ENCODE data around the gene PTGIS.

PTGIS gene

GRCh38 chr20:49496553-49497397 is 71.2 kb downstream of the PTGIS start:
- no peak for DNase-seq (ENCODE audit: low read depth in 2 of 2)

- DNase-seq (ENCODE audit: low read depth in 2 of 2): no peak
Measured at GRCh38 chr20:49496043-49496442, 71.9 kb downstream of the PTGIS start.

GRCh38 chr20:49490689-49491088 is 77.2 kb downstream of the PTGIS start:
- DNase-seq (ENCODE audit: low read depth in 2 of 2): no peak

- no peak for DNase-seq (ENCODE audit: low read depth in 2 of 2)
Measured at GRCh38 chr20:49489688-49490087, 78.2 kb downstream of the PTGIS start.

GRCh38 chr20:49486064-49486463 is 81.9 kb downstream of the PTGIS start:
- DNase-seq (ENCODE audit: low read depth in 2 of 2): no peak

- no peak for DNase-seq (ENCODE audit: low read depth in 2 of 2)
Measured at GRCh38 chr20:49485563-49485962, 82.4 kb downstream of the PTGIS start.

GRCh38 chr20:49484180-49485140 is 83.5 kb downstream of the PTGIS start:
- peak in 1 of 2 donors; percentile 27 for DNase-seq (ENCODE audit: low read depth in 2 of 2)

GRCh38 chr20:49483696-49484123 is 84.2 kb downstream of the PTGIS start:
- DNase-seq (ENCODE audit: low read depth in 2 of 2): no peak

GRCh38 chr20:49483018-49483695 is 84.8 kb downstream of the PTGIS start:
- DNase-seq (ENCODE audit: low read depth in 2 of 2): no peak

GRCh38 chr20:49482621-49483017 is 85.3 kb downstream of the PTGIS start, which contains the start of gene KCNB1:
Gene KCNB1 (minus strand): TSS chr20:49482668. CDS start chr20:49482480, 188 bp downstream.
- DNase-seq (ENCODE audit: low read depth in 2 of 2): peak in 1 of 2 donors; percentile 3

GRCh38 chr20:49482173-49482572 is 85.8 kb downstream of the PTGIS start:
- DNase-seq (ENCODE audit: low read depth in 2 of 2): no peak

- no peak for DNase-seq (ENCODE audit: low read depth in 2 of 2)
Measured at GRCh38 chr20:49481116-49481515, 86.8 kb downstream of the PTGIS start.

GRCh38 chr20:49480236-49480635 is 87.7 kb downstream of the PTGIS start:
- no peak for DNase-seq (ENCODE audit: low read depth in 2 of 2)

GRCh38 chr20:49479785-49480184 is 88.2 kb downstream of the PTGIS start:
- DNase-seq (ENCODE audit: low read depth in 2 of 2): no peak

- no peak for DNase-seq (ENCODE audit: low read depth in 2 of 2)
Measured at GRCh38 chr20:49478754-49479689, 88.9 kb downstream of the PTGIS start.

GRCh38 chr20:49478266-49478665 is 89.7 kb downstream of the PTGIS start:
- DNase-seq (ENCODE audit: low read depth in 2 of 2): no peak

- no peak for DNase-seq (ENCODE audit: low read depth in 2 of 2)
Measured at GRCh38 chr20:49477200-49477599, 90.7 kb downstream of the PTGIS start.

- DNase-seq (ENCODE audit: low read depth in 2 of 2): no peak
Measured at GRCh38 chr20:49476016-49476355, 92.0 kb downstream of the PTGIS start.

GRCh38 chr20:49475292-49476015 is 92.5 kb downstream of the PTGIS start:
- no peak for DNase-seq (ENCODE audit: low read depth in 2 of 2)

- no peak for DNase-seq (ENCODE audit: low read depth in 2 of 2)
Measured at GRCh38 chr20:49471397-49471796, 96.5 kb downstream of the PTGIS start.
